ENCODE data around the gene PHACTR3.

Gene PHACTR3

GRCh38 chr20:59827138-59828056 is 223.1 kb downstream of the PHACTR3 start:
- H3K4me3 ChIP-seq (ENCODE audit: low read length), result peak overlapping the region; percentile 13
- TF ChIP-seq, protein P1, sequence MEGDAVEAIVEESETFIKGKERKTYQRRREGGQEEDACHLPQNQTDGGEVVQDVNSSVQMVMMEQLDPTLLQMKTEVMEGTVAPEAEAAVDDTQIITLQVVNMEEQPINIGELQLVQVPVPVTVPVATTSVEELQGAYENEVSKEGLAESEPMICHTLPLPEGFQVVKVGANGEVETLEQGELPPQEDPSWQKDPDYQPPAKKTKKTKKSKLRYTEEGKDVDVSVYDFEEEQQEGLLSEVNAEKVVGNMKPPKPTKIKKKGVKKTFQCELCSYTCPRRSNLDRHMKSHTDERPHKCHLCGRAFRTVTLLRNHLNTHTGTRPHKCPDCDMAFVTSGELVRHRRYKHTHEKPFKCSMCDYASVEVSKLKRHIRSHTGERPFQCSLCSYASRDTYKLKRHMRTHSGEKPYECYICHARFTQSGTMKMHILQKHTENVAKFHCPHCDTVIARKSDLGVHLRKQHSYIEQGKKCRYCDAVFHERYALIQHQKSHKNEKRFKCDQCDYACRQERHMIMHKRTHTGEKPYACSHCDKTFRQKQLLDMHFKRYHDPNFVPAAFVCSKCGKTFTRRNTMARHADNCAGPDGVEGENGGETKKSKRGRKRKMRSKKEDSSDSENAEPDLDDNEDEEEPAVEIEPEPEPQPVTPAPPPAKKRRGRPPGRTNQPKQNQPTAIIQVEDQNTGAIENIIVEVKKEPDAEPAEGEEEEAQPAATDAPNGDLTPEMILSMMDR (IDR thresholded peaks at IDR 0.05; ENCODE audit: insufficient read depth, low read depth, low read length, missing control alignments), result no peak
- no peak for DNase-seq (ENCODE audit: low read depth)

DNA sequence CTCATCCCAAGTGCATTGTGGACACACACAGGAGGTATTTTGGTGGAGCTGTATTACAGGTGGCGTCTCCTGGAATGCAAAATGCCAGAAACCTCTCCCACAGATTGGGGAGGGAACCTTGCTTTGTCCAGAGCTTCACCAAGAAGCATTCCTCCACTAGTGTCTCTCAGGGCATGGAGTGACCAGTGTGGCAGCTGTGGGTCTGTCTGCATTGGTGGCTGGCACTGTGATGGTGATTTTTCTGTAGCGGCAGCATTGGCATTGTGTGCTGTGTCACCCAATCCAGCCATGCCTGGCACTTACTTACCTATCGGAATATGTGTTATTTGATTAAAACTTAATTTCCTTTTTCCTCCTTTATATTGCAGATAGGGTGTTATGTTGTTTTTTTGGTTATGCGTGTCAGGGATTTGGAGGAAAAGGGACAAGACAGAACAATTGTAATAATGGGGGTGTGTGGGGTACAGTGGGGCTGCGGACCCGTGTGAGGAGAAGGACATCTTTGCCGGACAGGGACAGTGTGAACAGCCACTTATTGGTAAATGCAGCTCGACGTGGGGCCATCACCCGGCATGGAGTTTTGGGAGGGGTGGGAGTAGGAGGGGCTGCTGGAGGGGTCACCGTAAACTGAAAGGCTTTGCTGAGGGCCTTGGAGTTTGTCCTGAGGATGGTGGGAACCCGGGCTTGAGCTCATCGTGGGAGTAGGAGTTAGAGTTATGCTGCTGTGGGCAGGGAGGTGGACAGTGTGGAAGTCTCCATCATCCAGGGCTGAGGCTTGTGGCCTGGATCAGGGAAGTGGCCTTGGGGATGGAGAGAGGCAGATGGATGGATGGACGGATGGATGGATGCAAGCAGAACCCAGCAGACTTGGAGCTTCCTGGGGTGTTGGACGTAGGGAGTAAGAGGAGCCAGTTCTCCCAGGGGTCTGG is 224.0 kb downstream of the PHACTR3 start:
- H3K4me3 ChIP-seq (ENCODE audit: low read length), result peak overlapping the region; percentile 10
- TF ChIP-seq, protein P1 (IDR thresholded peaks at IDR 0.05; ENCODE audit: insufficient read depth, low read depth, low read length, missing control alignments), result no peak
- no peak for DNase-seq (ENCODE audit: low read depth)

GRCh38 chr20:59829054-59829785 is 224.9 kb downstream of the PHACTR3 start:
- TF ChIP-seq, protein P1 (IDR thresholded peaks at IDR 0.05; ENCODE audit: insufficient read depth, low read depth, low read length, missing control alignments), result no peak
- no peak overlapping the region for H3K4me3 ChIP-seq (ENCODE audit: low read length)
- DNase-seq (ENCODE audit: low read depth), result peak; percentile 16

GRCh38 chr20:59829786-59830664 is 225.7 kb downstream of the PHACTR3 start:
- TF ChIP-seq, protein P1 (IDR thresholded peaks at IDR 0.05; ENCODE audit: insufficient read depth, low read depth, low read length, missing control alignments), result no peak
- H3K4me3 ChIP-seq (ENCODE audit: low read length), result no peak overlapping the region
- DNase-seq (ENCODE audit: low read depth), result no peak

GRCh38 chr20:59830665-59831023 is 226.3 kb downstream of the PHACTR3 start:
- DNase-seq (ENCODE audit: low read depth), result no peak
- TF ChIP-seq, protein P1 (IDR thresholded peaks at IDR 0.05; ENCODE audit: insufficient read depth, low read depth, low read length, missing control alignments), result no peak

More at GRCh38 chr20:59830665-59831023, 226.3 kb downstream of the PHACTR3 start:
- no peak overlapping the region for H3K4me3 ChIP-seq (ENCODE audit: low read length)

Data from epithelial cell of esophagus (primary cell).